Measurements from ENCODE around the gene ARL15. TPM values are rescaled to one million over a fixed set of nuclear protein-coding genes. Genes with fewer than 3 reads are reported as not detected.

ARL15 gene
- total RNA-seq, 4 donors from 2014 or later = 36.2 to 338 (median 69.0) TPM

- Histone ChIP-seq H3K4me1 (no peaks in the 10 kb centered on the region), H3K27ac (peak overlapping the region in 1 of 2 donors; percentile 93), H3K9me3 (no peaks in the 10 kb centered on the region), H3K27me3 (no peaks in the 10 kb centered on the region), H3K36me3 (no peaks in the 10 kb centered on the region), H3K4me3 (peak overlapping the region; percentile 79 to 97)
- TF ChIP-seq CTCF (IDR thresholded peaks at IDR 0.05) (no peak), POLR2A (IDR thresholded peaks at IDR 0.05) (no peak)
- DNase-seq = no peak
- intact Hi-C loops (cut with DNase I; ENCODE audit: low total_unique reads) = no loop called here
These were observed 1.1 kb downstream of the ARL15 start for GRCh38 chr5:54309276-54309675.

GRCh38 chr5:54307583-54307982 is 2.8 kb downstream of the ARL15 start:
- H3K27ac ChIP-seq = no peak overlapping the region
- no peak overlapping the region for H3K4me3 ChIP-seq
- H3K36me3 ChIP-seq = no peaks in the 10 kb centered on the region
- no peak for DNase-seq
- intact Hi-C loops (cut with DNase I; ENCODE audit: low total_unique reads) = no loop called here
- no peaks in the 10 kb centered on the region for H3K4me1 ChIP-seq
- TF ChIP-seq POLR2A (IDR thresholded peaks at IDR 0.05) (no peak), CTCF (IDR thresholded peaks at IDR 0.05) (no peak)
- H3K27me3 ChIP-seq = no peaks in the 10 kb centered on the region
- H3K9me3 ChIP-seq = no peaks in the 10 kb centered on the region

- no peaks in the 10 kb centered on the region for H3K36me3 ChIP-seq
- intact Hi-C loops (cut with DNase I; ENCODE audit: low total_unique reads) = no loop called here
- TF ChIP-seq CTCF (IDR thresholded peaks at IDR 0.05) = no peak
- no peak for TF ChIP-seq POLR2A (IDR thresholded peaks at IDR 0.05)
- H3K4me1 ChIP-seq = no peaks in the 10 kb centered on the region
- no peak overlapping the region for H3K27ac ChIP-seq
- H3K4me3 ChIP-seq = no peak overlapping the region
- H3K9me3 ChIP-seq = no peaks in the 10 kb centered on the region
- no peaks in the 10 kb centered on the region for H3K27me3 ChIP-seq
- DNase-seq = no peak
These were observed 3.5 kb downstream of the ARL15 start for GRCh38 chr5:54306893-54307292.

GRCh38 chr5:54305737-54306136 is 4.6 kb downstream of the ARL15 start:
- no peak for TF ChIP-seq CTCF (IDR thresholded peaks at IDR 0.05)
- no peak for TF ChIP-seq POLR2A (IDR thresholded peaks at IDR 0.05)
- Histone ChIP-seq H3K4me1 (no peaks in the 10 kb centered on the region), H3K27ac (no peak overlapping the region), H3K27me3 (no peaks in the 10 kb centered on the region), H3K9me3 (no peaks in the 10 kb centered on the region), H3K36me3 (no peaks in the 10 kb centered on the region), H3K4me3 (no peak overlapping the region)
- intact Hi-C loops (cut with DNase I; ENCODE audit: low total_unique reads) = no loop called here
- no peak for DNase-seq

GRCh38 chr5:54304040-54304439 is 6.3 kb downstream of the ARL15 start:
- H3K9me3 ChIP-seq = no peaks in the 10 kb centered on the region
- H3K4me3 ChIP-seq = no peak overlapping the region
- no peak for DNase-seq
- TF ChIP-seq POLR2A (IDR thresholded peaks at IDR 0.05) = no peak
- TF ChIP-seq CTCF (IDR thresholded peaks at IDR 0.05) = no peak
- H3K27ac ChIP-seq = no peak overlapping the region
- intact Hi-C loops (cut with DNase I; ENCODE audit: low total_unique reads) = no loop called here
- no peaks in the 10 kb centered on the region for H3K4me1 ChIP-seq
- H3K27me3 ChIP-seq = no peaks in the 10 kb centered on the region
- no peaks in the 10 kb centered on the region for H3K36me3 ChIP-seq
